ENCODE measurements around the gene FERMT2.

The FERMT2 gene

GRCh38 chr14:52950898-52951680 is at the start of gene FERMT2:
Gene FERMT2 (minus strand): TSS chr14:52951050. CDS start chr14:52950568, 482 bp downstream.
- peak; percentile 66 for DNase-seq (ENCODE audit: low spot score)

- no peak for DNase-seq (ENCODE audit: low spot score)
Measured at GRCh38 chr14:52998376-52999015, 47.6 kb upstream of the FERMT2 start.

GRCh38 chr14:52996493-52996892 is 45.6 kb upstream of the FERMT2 start:
- no peak for DNase-seq (ENCODE audit: low spot score)

GRCh38 chr14:52995998-52996397 is 45.1 kb upstream of the FERMT2 start:
- no peak for DNase-seq (ENCODE audit: low spot score)

- DNase-seq (ENCODE audit: low spot score) = no peak
Measured at GRCh38 chr14:52992236-52992870, 41.5 kb upstream of the FERMT2 start.

- no peak for DNase-seq (ENCODE audit: low spot score)
Measured at GRCh38 chr14:52988139-52988538, 37.3 kb upstream of the FERMT2 start.

- DNase-seq (ENCODE audit: low spot score) = no peak
Measured at GRCh38 chr14:52987514-52987913, 36.7 kb upstream of the FERMT2 start.

GRCh38 chr14:52987042-52987441 is 36.2 kb upstream of the FERMT2 start:
- no peak for DNase-seq (ENCODE audit: low spot score)

- DNase-seq (ENCODE audit: low spot score) = no peak
Measured at GRCh38 chr14:52977798-52978197, 26.9 kb upstream of the FERMT2 start.

- DNase-seq (ENCODE audit: low spot score) = no peak
Measured at GRCh38 chr14:52974406-52974805, 23.6 kb upstream of the FERMT2 start.

- DNase-seq (ENCODE audit: low spot score) = peak; percentile 40
Measured at GRCh38 chr14:52961060-52961639, 10.3 kb upstream of the FERMT2 start.

GRCh38 chr14:52960627-52961026 is 9.8 kb upstream of the FERMT2 start:
- DNase-seq (ENCODE audit: low spot score) = no peak

- no peak for DNase-seq (ENCODE audit: low spot score)
Measured at GRCh38 chr14:52954346-52955214, 3.7 kb upstream of the FERMT2 start.

- peak; percentile 61 for DNase-seq (ENCODE audit: low spot score)
Measured at GRCh38 chr14:52951681-52952554, 1.1 kb upstream of the FERMT2 start.

- peak; percentile 24 for DNase-seq (ENCODE audit: low spot score)
Measured at GRCh38 chr14:52950410-52950897, 396 bp downstream of the FERMT2 start.

- DNase-seq (ENCODE audit: low spot score) = peak; percentile 30
Measured at GRCh38 chr14:52949711-52950409, 990 bp downstream of the FERMT2 start.

- DNase-seq (ENCODE audit: low spot score) = no peak
Measured at GRCh38 chr14:52949249-52949648, 1.6 kb downstream of the FERMT2 start.

GRCh38 chr14:52948836-52949235 is 2.0 kb downstream of the FERMT2 start:
- no peak for DNase-seq (ENCODE audit: low spot score)

- peak; percentile 12 for DNase-seq (ENCODE audit: low spot score)
Measured at GRCh38 chr14:52948039-52948438, 2.8 kb downstream of the FERMT2 start.

- DNase-seq (ENCODE audit: low spot score) = no peak
Measured at GRCh38 chr14:52944254-52944653, 6.6 kb downstream of the FERMT2 start.
